HG03565 (cell line): ENCODE measurements around the gene MMP15.

ENCODE experiments used
- ATAC-seq: cut with Tn5 transposase; IDR thresholded peaks from one replicate; pipeline ENCODE4 v1.9.1; 2021; ENCODE audit warnings: mild to moderate bottlenecking, moderate library complexity; ENCODE audit not compliant: unreplicated experiment

MMP15 gene

DNA sequence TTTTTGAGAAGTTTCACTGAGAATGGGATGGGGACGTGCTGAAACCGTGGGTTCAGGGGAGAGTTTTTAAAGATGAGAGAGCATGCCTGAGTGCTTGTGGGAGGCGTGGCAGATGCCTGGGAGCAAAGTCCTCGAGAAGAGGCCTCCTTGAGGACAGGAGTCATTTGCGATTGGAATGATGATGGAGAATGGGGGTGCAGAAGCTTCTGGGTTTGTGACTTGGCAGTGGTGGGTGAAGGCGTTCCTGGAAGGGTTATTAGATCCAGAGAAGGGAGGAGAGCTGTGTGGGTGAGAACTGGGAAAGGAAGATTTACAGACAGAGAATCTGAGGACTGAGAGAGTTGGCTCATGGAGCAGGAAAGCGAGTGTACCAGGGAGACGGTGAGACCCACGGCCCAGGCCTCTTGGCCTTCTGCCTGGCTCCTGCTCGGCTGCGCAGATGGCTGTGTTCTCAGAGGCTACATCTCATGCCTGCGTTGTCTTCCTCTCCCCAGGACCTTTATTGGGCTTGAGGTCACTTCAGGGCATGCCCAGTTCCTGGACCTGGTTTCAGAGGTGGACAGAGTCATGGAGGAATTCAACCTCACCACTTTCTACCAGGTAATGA is 8.6 kb upstream of the MMP15 start:
- no peak for ATAC-seq

DNA sequence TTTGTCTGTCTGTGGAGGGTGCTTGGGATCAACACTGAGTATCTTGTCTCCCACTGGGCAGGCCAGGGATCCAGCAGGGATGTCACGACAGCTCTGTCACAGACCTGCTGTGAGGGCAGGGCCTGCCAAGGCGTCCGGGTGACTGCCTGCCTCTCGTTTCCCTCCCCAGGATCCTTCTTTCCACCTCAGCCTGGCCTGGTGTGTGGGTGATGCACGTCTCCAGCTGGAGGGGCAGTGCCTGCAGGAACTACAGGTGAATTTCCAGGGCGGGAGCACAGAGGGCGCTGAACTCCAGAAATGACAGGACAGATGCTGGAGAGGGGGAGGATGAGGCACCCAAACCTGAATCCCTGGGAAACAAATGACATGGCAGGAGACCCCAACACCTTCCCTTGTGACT is 6.8 kb upstream of the MMP15 start:
- no peak for ATAC-seq

DNA sequence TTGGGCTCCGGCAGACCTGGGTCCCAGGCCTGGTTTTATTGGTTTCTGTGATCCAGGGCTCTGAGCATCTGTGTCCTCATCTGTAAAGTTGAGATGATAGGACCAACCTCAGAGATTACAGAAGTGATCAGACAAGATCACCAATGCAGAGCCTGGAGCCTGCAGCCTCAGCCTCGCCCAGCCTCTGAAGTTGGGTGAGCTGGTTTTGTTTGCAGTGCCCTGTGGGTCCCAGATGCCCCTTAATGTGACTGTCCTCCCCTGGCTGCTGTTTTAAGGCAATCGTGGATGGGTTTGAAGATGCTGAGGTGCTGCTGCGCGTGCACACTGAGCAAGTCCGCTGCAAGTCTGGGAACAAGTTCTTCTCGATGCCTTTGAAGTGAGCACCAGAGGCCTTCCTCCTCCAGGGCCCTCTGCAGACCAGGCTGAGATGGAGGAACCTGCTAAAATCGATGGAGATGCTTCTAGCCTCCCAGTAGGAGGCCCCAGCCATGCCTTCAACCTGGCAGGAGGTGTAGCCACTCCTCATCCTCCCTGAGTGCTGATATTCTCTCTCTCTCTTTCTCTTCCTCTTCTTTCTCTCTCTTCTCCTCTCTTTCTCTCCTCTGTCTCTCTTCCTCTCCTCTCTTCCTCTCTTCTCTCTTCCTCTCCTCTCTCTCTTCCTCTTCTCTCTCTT is 5.6 kb upstream of the MMP15 start:
- ATAC-seq: no peak

- no peak for ATAC-seq
These were observed 4.7 kb upstream of the MMP15 start for GRCh38 chr16:58020628-58021521.

GRCh38 chr16:58021661-58022551 is 3.6 kb upstream of the MMP15 start:
- no peak for ATAC-seq

- ATAC-seq: no peak
These were observed 2.8 kb upstream of the MMP15 start for GRCh38 chr16:58022601-58023371.

- ATAC-seq: no peak
These were observed 836 bp upstream of the MMP15 start for GRCh38 chr16:58024486-58025350.

- ATAC-seq: no peak
These were observed 668 bp downstream of the MMP15 start for GRCh38 chr16:58026139-58026704.

DNA sequence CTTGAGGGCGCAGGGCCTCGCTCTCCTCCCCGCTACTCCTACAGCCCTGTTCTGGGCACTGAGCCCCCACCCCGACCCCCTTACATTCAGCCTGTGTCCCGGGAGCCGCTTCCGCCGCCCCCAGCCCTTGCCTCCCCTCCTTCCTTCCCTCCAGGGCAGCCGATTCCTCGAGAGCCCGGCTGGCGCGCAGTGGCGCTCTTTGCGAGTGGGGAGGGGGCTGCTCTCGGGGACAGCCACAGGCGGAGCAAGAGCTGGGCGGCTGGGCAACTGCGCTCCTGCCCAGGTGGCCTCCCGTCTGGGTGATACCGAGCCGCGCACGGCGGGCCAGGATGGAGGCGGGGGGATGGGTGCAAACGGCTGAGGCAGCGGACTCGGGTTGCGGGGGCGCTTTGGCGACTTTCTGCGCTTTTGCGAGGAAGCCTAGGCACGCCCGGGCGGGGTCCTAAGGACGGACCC is 1.2 kb downstream of the MMP15 start:
- ATAC-seq: no peak

DNA sequence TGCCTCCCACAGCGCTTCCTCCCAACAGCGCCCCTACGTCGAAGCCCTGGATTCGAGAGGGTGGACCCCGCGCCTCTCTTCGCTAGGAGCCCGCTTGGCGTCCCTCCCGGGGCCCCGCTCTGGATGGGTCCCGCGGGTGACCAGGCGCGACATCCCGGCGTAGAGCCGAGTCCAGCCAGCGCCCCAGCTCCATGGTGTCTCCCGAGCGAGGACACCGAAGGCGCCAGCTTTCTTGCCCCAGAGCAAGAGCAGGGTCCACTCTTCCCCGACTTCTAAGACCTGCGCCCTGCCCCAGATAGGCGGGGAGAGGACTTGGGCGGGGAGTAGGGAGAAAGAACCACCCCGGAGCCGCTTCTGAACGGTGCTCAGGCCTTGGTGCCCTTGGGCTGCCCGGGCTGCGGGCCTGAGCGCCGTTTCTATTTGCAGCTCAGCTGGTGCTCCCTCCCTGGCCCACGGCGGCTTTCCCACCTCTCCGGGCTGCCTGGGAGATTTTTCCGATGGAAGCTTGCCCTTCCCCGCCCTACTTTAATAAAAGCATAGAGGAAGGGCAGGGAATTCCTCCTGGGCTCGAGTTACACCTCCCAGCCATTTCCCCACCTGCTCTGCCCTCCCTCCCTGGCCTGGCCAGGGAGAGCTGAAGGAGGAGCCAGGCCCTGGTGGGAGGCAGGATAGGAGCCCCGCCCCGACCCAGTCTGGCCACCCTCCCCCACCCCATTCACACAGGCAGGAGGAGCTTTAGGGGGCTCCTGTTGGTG is 1.8 kb downstream of the MMP15 start:
- ATAC-seq: no peak

DNA sequence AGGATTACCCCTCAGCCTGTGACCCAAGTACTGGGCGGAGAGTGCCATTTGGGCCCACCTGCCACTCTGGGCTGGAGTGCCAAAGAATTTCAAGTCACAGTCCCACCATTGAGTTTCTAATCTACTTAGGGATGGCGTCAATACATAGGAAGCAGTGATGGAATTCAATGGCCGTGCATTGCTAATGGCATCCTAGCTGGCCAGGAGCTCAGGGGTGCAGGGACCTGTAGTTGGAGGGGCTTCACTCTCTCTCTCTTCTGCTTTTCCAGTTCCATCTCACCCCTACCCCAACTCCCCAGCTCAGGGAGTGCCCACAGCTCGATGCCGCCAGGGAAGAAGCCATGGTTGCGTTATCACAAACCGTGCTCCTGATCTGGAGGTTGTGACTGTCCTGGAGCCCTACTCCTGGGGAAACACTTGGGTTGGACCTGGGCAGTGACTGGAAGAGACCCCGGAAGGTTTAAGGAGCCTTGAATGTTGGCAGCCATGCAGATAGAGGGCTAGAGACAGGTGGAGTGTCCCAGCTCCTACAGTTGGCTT is 2.4 kb downstream of the MMP15 start:
- ATAC-seq: no peak

DNA sequence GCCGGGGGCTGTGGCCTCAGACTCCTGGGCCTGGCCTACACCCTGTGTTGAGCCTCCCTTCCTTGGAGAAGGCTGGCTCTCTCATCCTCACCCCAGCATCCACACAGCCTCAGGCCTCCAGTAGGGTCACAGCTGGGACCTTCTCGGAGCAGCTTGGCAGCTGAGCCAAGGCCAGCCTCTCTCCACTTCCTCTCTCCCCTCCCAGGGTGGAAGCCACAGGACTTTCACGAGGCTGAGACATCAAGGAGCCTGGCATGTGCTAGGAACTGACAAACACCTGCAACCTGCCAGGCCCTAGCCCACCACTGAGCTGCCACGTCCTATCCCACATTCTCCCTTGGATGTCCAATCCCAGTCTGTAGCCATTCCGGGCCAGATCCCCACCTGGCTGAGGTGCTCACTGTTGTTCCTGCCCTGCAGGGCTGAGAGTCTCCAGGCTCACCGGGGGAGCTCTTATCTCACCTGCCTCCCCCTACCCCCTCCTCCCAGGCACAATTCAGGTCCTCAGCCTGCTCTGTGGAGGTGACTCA is 3.1 kb downstream of the MMP15 start:
- ATAC-seq: no peak

DNA sequence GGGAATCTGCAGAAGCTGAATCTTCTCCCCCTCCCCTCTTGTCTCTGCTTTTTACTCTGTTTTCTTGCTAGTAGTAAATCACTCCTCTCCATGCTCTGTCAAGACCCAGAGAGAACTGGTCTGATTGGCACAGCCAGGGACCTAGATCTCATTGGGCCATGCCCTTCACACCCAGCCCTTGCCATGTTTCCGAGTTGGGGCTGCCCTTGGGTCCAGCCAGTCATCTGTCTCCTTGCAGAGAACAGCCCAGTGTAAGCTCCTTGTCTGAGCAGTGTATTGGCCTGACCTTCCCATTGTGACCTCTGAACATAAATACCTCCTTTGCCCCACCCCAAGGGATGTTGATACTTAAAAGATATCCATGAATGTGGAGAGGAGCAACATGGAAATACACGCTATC is 3.9 kb downstream of the MMP15 start:
- no peak for ATAC-seq

GRCh38 chr16:58030136-58030840 is 4.7 kb downstream of the MMP15 start:
- ATAC-seq: no peak

DNA sequence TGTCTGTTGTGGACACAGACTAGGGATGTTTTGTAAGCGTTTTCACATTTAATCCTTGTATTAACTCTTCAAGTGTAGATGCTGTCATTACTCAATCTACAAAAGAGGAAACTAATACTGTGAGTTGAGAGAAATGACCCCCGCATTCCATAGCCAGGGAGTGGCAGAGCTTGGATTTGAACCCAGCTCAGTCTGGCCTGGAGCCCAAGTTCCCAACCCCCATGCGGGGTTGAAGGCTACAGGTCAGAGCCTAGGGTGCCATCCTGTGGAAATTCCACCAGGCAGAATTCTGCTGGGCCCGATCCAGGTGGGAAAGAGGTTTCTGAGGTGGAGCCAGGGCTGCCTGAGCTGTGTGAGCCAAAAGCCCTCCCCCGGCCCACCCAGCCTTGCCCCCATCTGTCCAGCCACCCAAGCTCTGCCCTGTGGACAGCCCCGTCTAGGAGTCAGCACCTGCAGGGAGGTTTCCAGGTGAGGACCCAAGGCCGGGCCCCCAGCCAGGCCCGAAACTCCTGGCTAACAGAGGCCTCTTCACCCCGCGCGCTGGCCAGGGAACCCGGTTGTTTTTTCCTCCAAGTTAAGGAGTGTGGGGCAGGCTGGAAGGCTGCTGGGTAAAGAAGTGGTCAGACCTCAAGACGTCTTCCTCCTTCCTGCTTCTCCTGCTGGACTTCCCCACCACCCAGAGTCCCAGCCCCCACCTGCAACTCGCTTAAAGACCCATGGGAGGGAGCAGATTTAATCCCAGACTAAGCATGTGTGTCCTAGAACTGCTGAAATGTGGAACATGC is 5.7 kb downstream of the MMP15 start:
- no peak for ATAC-seq

DNA sequence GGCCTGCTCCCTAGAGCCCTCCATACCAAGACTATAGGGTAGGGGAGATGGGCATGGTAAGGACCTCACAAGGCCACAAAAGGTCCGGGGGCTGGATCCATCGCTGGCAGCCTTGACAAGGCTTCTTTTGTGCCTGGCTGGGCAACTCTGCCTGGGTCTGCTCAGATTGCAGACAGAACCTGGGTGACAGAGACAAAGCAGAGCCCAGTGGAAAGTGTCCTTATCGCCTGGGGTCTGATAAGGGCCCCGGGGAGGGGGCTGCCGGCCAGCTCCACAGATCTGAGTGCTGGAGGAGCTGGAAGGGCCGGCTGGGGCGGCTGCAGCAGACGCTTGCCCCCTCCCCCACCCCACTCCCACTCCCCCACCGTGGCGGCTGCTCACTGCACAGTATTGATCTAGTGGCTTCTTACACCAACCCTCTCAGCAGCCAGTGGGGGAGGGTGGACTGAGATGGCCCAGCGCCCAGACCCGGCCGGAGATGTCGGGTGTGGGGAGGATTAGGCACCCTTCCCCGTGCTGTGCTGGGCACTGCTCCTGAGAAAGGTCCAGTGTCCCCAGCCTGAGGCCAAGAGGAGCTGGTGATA is 7.2 kb downstream of the MMP15 start:
- no peak for ATAC-seq
